GM19395 (cell line): Measurements from ENCODE around the gene ARTN.

ENCODE experiments used
- ATAC-seq: cut with Tn5 transposase; IDR thresholded peaks from one replicate; pipeline ENCODE4 v1.9.1; 2021; ENCODE audit warnings: mild to moderate bottlenecking, moderate library complexity; ENCODE audit not compliant: unreplicated experiment

Gene ARTN

GRCh38 chr1:43970502-43970901 is 36.9 kb downstream of the ARTN start:
- ATAC-seq = no peak

- no peak for ATAC-seq
Observed at GRCh38 chr1:43970911-43971310, 37.3 kb downstream of the ARTN start.

- no peak for ATAC-seq
Observed at GRCh38 chr1:43971336-43971980, 37.9 kb downstream of the ARTN start.

- ATAC-seq = peak; percentile 1
Observed at GRCh38 chr1:43973981-43974442, 40.4 kb downstream of the ARTN start.

GRCh38 chr1:43974443-43975248 is 41.0 kb downstream of the ARTN start, which contains the start of gene ATP6V0B:
ATP6V0B (plus strand) TSS chr1:43974960; CDS start chr1:43975041, 81 bp downstream.
- ATAC-seq = peak; percentile 61

GRCh38 chr1:43975249-43975961 is 41.8 kb downstream of the ARTN start:
- peak; percentile 3 for ATAC-seq

GRCh38 chr1:43976045-43976444 is 42.4 kb downstream of the ARTN start:
- ATAC-seq = no peak

GRCh38 chr1:43976890-43977289 is 43.3 kb downstream of the ARTN start:
- no peak for ATAC-seq

- ATAC-seq = no peak
Observed at GRCh38 chr1:43977376-43978263, 44.0 kb downstream of the ARTN start.

- no peak for ATAC-seq
Observed at GRCh38 chr1:43978264-43978550, 44.6 kb downstream of the ARTN start.

- ATAC-seq = no peak
Observed at GRCh38 chr1:43978551-43979260, 45.1 kb downstream of the ARTN start, which contains the start of gene B4GALT2. B4GALT2 (plus strand) TSS chr1:43979210; CDS start chr1:43981161, 1,951 bp downstream.

GRCh38 chr1:43979261-43979527 is 45.6 kb downstream of the ARTN start:
- no peak for ATAC-seq

- no peak for ATAC-seq
Observed at GRCh38 chr1:43979528-43980254, 46.1 kb downstream of the ARTN start.

GRCh38 chr1:43980255-43981134 is 46.9 kb downstream of the ARTN start:
- no peak for ATAC-seq

- ATAC-seq = no peak
Observed at GRCh38 chr1:43981135-43981491, 47.5 kb downstream of the ARTN start.

GRCh38 chr1:43981636-43982035 is 48.0 kb downstream of the ARTN start:
- ATAC-seq = no peak

- ATAC-seq = no peak
Observed at GRCh38 chr1:43982241-43982640, 48.6 kb downstream of the ARTN start.

- no peak for ATAC-seq
Observed at GRCh38 chr1:43982808-43983207, 49.2 kb downstream of the ARTN start.
